ENCODE data around the gene RAB43.

Gene RAB43

DNA sequence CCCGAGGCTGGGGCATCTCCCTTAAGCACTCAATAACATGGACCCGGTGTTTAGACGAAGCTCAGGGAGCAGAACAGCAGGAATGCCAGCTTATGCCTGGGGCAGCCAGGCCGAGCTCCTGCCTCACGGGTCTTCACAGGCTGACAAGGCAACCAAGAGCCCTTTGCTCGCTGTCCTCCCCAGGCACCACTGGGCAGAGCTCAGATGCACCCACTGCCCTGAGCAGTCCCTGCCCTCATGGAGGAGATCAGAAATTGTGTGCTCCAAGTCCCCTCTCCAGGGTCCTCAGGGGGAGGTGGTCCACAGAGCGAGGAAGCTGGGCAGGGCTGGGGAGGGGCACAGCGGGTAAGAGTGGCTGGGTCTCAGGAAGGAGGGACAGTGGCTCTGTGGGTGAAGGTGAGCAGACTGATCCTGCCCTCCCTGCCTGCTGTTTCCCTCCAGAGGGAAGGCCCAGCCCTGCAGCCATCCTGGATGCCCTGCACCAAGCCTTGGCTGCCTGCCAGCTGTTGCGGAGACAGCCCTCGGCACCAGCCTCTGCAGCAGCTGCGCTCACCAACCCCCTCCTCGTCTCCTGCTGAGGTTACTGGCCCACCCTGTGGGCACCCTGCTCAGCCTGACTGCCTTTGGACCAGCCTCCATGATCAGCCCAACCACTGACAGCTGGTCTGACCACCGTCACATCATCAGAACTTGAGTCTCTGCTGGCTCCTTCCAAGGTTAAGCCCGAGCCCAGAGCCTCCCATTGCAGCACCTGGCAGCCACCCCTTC lies 82.1 kb downstream of the RAB43 start:
- TF ChIP-seq ZNF423 (tag by site-specific recombination; IDR thresholded peaks at IDR 0.05) (peak; percentile 80; the same call in 1 of the 2 replicates), ZIC2 (tag by site-specific recombination; IDR thresholded peaks at IDR 0.05) (peak; percentile 97), GFI1B (tag by site-specific recombination; IDR thresholded peaks at IDR 0.05) (no peak), ZNF660 (tag by site-specific recombination; IDR thresholded peaks at IDR 0.05) (peak; percentile 48; the same call in 1 of the 2 replicates), ZNF837 (tag by site-specific recombination; IDR thresholded peaks at IDR 0.05) (no peak), ZNF184 (tag by site-specific recombination; IDR thresholded peaks at IDR 0.05) (no peak), ZNF133 (tag by site-specific recombination; IDR thresholded peaks at IDR 0.05) (no peak), ZBTB1 (tag by site-specific recombination; IDR thresholded peaks at IDR 0.05) (no peak), ZNF548 (tag by site-specific recombination; IDR thresholded peaks at IDR 0.05) (no peak), ZBTB17 (tag by site-specific recombination; IDR thresholded peaks at IDR 0.05) (no peak; the same call in 1 of the 2 replicates), ZNF600 (tag by site-specific recombination; IDR thresholded peaks at IDR 0.05) (0 out of 2 replicates have a peak, but pooled peaks have one; percentile 17), ZBTB8A (tag by site-specific recombination; IDR thresholded peaks at IDR 0.05) (peak; percentile 48; the same call in 1 of the 2 replicates), ZBTB21 (tag by site-specific recombination; IDR thresholded peaks at IDR 0.05) (no peak), ZNF341 (tag by site-specific recombination; IDR thresholded peaks at IDR 0.05; ENCODE audit: low read depth) (peak; percentile 71), KLF8 (tag by site-specific recombination; IDR thresholded peaks at IDR 0.05) (no peak), KLF9 (tag by site-specific recombination; IDR thresholded peaks at IDR 0.05; ENCODE audit: low read depth) (no peak), GLIS1 (tag by site-specific recombination; IDR thresholded peaks at IDR 0.05) (peak; percentile 21; the same call in 1 of the 2 replicates), ZNF677 (tag by site-specific recombination; IDR thresholded peaks at IDR 0.05) (no peak), ZBTB7A (tag by site-specific recombination; IDR thresholded peaks at IDR 0.05; ENCODE audit: low read depth) (no peak), ZNF10 (tag by site-specific recombination; IDR thresholded peaks at IDR 0.05) (peak; percentile 50; the same call in 1 of the 2 replicates), ZFHX2 (tag by site-specific recombination; conservative IDR thresholded peaks at IDR 0.05) (no peak), WT1 (tag by site-specific recombination; IDR thresholded peaks at IDR 0.05) (no peak), ZEB2 (tag by site-specific recombination; IDR thresholded peaks at IDR 0.05) (no peak), REPIN1 (tag by site-specific recombination; IDR thresholded peaks at IDR 0.05; ENCODE audit: low read depth) (no peak), ZNF202 (tag by site-specific recombination; IDR thresholded peaks at IDR 0.05; ENCODE audit: borderline replicate concordance) (no peak), ZNF473 (tag by site-specific recombination; IDR thresholded peaks at IDR 0.05) (no peak), ZNF350 (tag by site-specific recombination; IDR thresholded peaks at IDR 0.05) (no peak), ZNF529 (tag by site-specific recombination; IDR thresholded peaks at IDR 0.05; ENCODE audit: insufficient replicate concordance) (no peak), ZNF658 (tag by site-specific recombination; IDR thresholded peaks at IDR 0.05) (no peak), ZSCAN30 (tag by site-specific recombination; IDR thresholded peaks at IDR 0.05) (no peak), ZNF521 (tag by site-specific recombination; IDR thresholded peaks at IDR 0.05) (no peak), ZNF544 (tag by site-specific recombination; IDR thresholded peaks at IDR 0.05) (peak; percentile 81; the same call in 1 of the 2 replicates), SETDB1 (IDR thresholded peaks at IDR 0.05; ENCODE audit: insufficient read length, low read length) (no peak), ZNF610 (tag by site-specific recombination; IDR thresholded peaks at IDR 0.05; ENCODE audit: borderline replicate concordance) (no peak)
- TF ChIP-seq, protein P1, sequence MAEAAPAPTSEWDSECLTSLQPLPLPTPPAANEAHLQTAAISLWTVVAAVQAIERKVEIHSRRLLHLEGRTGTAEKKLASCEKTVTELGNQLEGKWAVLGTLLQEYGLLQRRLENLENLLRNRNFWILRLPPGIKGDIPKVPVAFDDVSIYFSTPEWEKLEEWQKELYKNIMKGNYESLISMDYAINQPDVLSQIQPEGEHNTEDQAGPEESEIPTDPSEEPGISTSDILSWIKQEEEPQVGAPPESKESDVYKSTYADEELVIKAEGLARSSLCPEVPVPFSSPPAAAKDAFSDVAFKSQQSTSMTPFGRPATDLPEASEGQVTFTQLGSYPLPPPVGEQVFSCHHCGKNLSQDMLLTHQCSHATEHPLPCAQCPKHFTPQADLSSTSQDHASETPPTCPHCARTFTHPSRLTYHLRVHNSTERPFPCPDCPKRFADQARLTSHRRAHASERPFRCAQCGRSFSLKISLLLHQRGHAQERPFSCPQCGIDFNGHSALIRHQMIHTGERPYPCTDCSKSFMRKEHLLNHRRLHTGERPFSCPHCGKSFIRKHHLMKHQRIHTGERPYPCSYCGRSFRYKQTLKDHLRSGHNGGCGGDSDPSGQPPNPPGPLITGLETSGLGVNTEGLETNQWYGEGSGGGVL (tag by site-specific recombination; IDR thresholded peaks at IDR 0.05): peak; percentile 32
- TF ChIP-seq, protein P2, sequence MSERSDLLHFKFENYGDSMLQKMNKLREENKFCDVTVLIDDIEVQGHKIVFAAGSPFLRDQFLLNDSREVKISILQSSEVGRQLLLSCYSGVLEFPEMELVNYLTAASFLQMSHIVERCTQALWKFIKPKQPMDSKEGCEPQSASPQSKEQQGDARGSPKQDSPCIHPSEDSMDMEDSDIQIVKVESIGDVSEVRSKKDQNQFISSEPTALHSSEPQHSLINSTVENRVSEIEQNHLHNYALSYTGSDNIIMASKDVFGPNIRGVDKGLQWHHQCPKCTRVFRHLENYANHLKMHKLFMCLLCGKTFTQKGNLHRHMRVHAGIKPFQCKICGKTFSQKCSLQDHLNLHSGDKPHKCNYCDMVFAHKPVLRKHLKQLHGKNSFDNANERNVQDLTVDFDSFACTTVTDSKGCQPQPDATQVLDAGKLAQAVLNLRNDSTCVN (tag by site-specific recombination; optimal IDR thresholded peaks at IDR 0.05): no peak
- TF ChIP-seq, protein P3, sequence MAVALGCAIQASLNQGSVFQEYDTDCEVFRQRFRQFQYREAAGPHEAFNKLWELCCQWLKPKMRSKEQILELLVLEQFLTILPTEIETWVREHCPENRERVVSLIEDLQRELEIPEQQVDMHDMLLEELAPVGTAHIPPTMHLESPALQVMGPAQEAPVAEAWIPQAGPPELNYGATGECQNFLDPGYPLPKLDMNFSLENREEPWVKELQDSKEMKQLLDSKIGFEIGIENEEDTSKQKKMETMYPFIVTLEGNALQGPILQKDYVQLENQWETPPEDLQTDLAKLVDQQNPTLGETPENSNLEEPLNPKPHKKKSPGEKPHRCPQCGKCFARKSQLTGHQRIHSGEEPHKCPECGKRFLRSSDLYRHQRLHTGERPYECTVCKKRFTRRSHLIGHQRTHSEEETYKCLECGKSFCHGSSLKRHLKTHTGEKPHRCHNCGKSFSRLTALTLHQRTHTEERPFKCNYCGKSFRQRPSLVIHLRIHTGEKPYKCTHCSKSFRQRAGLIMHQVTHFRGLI (tag by site-specific recombination; IDR thresholded peaks at IDR 0.05): peak; percentile 94
- Histone ChIP-seq H3K4me1 (ENCODE audit: control insufficient read depth, insufficient read depth, low read length) (no peaks in the 10 kb centered on the region), H3K4me3 (ENCODE audit: low read depth, low read length) (no peak overlapping the region), H3K36me3 (ENCODE audit: control insufficient read depth in 2 of 2, insufficient read depth in 1 of 2, low read length in 2 of 2) (no peaks in the 10 kb centered on the region), H3K27ac (ENCODE audit: extremely low read depth, low read depth, low read length) (no peak overlapping the region), H3K9me3 (ENCODE audit: control insufficient read depth, insufficient read depth, low read depth, low read length) (no peaks in the 10 kb centered on the region)
- CTCF ChIA-PET: interaction anchor here (0.5 to 1.6 kb wide), 6 partner anchors 13 to 69 kb away, joined by 3 to 5 read pairs (median 4); no protein-coding TSS in a partner anchor
- POLR2A ChIA-PET: interaction anchor here (1.1 kb wide), 1 partner anchor 12 kb away, joined by 4 read pairs; no protein-coding TSS in a partner anchor
